GM21360 (cell line): Measurements from ENCODE around the gene IHH.
A peak's percentile ranks its signal among the peaks of the same experiment; 100 is the strongest.

Experiments
- ATAC-seq: cut with Tn5 transposase; IDR thresholded peaks from one replicate; pipeline ENCODE4 v1.9.1; 2021; ENCODE audit warnings: mild to moderate bottlenecking, moderate library complexity; ENCODE audit not compliant: unreplicated experiment

The IHH gene

GRCh38 chr2:219041252-219041651 is 19.5 kb downstream of the IHH start, which contains the start of gene CFAP65:
Gene CFAP65 (minus strand): TSS chr2:219041516. CDS start chr2:219039048, 2,468 bp downstream.
- ATAC-seq: no peak

- no peak for ATAC-seq
Measured at GRCh38 chr2:219038600-219038999, 22.1 kb downstream of the IHH start.

DNA sequence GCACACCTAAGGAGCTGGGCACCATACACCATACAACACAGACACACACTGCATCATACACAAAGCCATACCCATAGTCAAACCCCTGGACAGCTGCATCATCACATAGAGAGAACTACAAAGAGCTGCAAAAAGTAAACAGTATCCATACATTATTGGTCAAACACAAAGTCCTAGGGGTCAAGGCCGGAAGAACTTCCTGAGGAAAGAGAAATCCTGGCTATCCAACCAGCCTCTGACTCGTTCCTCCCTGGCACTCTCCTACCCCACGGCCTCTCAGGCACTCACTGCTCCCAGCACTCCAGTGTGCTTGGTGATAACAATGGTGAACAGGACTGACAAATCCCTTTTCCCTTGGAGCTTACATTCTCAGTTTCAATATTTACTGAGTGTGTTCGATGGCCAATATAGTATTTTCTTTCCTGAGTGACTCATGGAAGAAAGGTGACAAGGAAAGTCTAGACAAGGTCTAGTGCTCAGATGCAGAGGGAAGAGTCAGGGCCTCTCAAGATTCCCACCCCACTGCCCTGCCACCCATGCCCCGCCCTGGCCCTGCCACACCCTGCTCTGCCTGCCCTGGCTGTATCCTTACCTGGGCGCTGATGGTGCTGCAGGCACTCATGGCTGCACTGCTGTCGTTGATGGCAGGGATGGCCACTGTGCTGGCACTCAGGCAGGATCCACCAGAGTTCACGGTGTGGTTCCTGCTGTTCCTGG is 22.8 kb downstream of the IHH start:
- ATAC-seq: no peak

- ATAC-seq: no peak
Measured at GRCh38 chr2:219035942-219036341, 24.8 kb downstream of the IHH start.

- ATAC-seq: no peak
Measured at GRCh38 chr2:219034823-219035222, 25.9 kb downstream of the IHH start.

- no peak for ATAC-seq
Measured at GRCh38 chr2:219032051-219032745, 28.5 kb downstream of the IHH start.

DNA sequence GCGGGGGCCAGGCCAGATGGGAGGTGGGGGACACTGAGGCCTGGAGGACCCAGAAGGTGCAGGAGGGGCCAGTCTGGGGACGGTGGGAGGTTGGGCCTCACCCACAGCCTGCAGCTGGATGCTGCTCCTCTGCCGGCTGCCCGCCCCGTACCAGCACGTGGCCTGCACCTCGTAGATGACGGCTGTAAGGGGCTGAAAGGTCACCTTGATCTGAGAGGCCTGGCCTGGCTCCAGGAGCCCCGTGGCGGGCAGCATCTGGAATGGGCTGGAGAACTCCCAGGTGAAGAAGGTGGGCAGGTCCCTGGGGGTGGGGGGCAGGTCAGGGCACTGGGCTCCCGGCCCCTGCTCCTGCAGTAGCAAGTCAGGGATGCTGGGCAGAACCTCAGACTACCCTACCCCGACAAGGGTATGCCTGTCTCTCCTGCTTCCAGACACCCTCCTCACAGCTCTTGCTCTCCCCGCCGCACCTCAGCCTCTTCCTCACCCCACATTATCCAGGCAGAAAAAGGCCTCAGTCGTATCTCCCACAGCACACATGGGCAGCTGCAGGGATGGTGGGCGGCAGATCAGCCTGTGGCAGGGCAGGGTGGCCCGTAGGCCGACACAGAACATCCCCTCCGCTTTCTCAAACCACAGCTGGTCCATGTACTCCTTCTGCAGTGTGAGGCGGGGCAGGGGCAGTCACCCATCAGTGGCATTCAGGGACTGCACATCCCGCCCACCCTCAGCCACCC is 29.5 kb downstream of the IHH start:
- no peak for ATAC-seq

- ATAC-seq: no peak
Measured at GRCh38 chr2:219030177-219030940, 30.4 kb downstream of the IHH start.

- ATAC-seq: peak; percentile 55
Measured at GRCh38 chr2:219029829-219030165, 30.9 kb downstream of the IHH start.

- no peak for ATAC-seq
Measured at GRCh38 chr2:219028996-219029828, 31.5 kb downstream of the IHH start.

DNA sequence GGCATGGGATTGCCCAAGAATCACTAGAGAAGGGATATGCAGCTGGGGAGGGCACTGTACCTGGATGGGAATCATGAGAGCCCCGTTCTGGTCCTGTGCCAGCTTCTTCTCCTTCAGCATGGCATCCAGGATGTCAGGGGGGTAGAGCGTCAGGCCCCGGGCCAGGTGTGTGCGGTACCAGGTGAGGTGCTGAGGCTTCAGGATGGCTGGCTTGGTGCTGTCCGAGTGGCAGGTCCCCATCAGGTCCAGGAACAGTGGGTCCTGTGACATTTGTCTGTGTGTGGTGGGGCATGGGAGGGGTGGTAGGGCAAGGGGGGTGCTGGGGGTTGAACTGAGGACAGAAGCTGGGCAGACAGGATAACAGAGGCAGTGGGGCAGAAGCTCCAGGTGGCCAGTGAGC is 32.6 kb downstream of the IHH start:
- ATAC-seq: no peak

GRCh38 chr2:219027511-219028055 is 33.1 kb downstream of the IHH start:
- no peak for ATAC-seq

- ATAC-seq: no peak
Measured at GRCh38 chr2:219026946-219027345, 33.8 kb downstream of the IHH start.

- ATAC-seq: no peak
Measured at GRCh38 chr2:219025637-219026585, 34.8 kb downstream of the IHH start.

GRCh38 chr2:219024059-219024458 is 36.7 kb downstream of the IHH start:
- no peak for ATAC-seq

- ATAC-seq: no peak
Measured at GRCh38 chr2:219023045-219023605, 37.6 kb downstream of the IHH start.

GRCh38 chr2:219022616-219023015 is 38.1 kb downstream of the IHH start:
- no peak for ATAC-seq

GRCh38 chr2:219022041-219022440 is 38.7 kb downstream of the IHH start:
- no peak for ATAC-seq

DNA sequence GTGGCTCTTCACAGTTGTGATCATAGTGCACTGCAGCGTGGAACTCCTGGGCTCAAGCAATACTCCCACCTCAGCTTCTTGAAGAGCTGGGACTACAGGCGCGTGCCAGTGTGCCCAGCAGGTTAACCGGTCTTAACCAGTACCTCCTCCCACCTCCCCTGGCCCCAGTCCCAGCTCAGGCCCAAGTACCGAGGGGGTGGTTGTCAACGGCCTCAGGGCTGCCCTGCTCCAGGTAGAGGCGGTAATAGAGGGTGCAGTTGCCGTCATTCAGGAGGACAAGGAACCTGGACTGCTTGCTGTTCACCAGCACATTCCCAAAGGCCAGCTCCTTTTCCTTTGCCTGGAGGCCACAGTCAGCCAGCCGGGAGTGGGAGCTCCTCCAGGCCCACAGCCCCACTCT is 39.1 kb downstream of the IHH start:
- ATAC-seq: no peak
